ENCODE measurements around the gene CEP63. TPM values are rescaled to one million over a fixed set of nuclear protein-coding genes. Genes with fewer than 3 reads are reported as not detected.
"Not testable (repeated sequence)": the region's sequence is repeated elsewhere in the genome, so short reads cannot be mapped to it uniquely, and the experiment has no call there.

Gene CEP63
- total and polyA plus RNA-seq, 2 of the 8 experiments (the other 6 are each of a cell fraction or from before 2014, with no cell fraction given): 5.3 to 18.2 TPM

GRCh38 chr3:134544783-134545182, 58.9 kb downstream of the CEP63 start:
- 89% methylated on average over 12 of the region's 12 CpGs; no CpG with 5 or more reads in 1 of the 2 experiments for WGBS, 2 experiments (ENCODE audit: extremely low coverage in 1 of 2, insufficient coverage in 1 of 2, insufficient read length in 1 of 2, insufficient replicate concordance in 2 of 2, low coverage in 1 of 2, low lambda C conversion rate in 2 of 2, missing lambda C conversion rate in 1 of 2)
- H2BK5ac ChIP-seq (ENCODE audit: low read depth, low read length); H3K56ac ChIP-seq (replicated peaks; ENCODE audit: insufficient read length, low read depth, low read length); H3K4ac ChIP-seq (replicated peaks; ENCODE audit: insufficient read length, low read depth, low read length); POLR2A ChIA-PET (ENCODE audit: partially characterized antibody); H3K27ac ChIP-seq (ENCODE audit: low read depth, low read length); H2BK120ac ChIP-seq (replicated peaks; ENCODE audit: low read depth, low read length); H4K5ac ChIP-seq (ENCODE audit: insufficient read length, low read depth, low read length); H2AK5ac ChIP-seq (ENCODE audit: low read depth, low read length); H2BK12ac ChIP-seq (ENCODE audit: low read depth, low read length); H3K4me1 ChIP-seq (replicated peaks in 1 of 4; ENCODE audit: control insufficient read depth in 3 of 4, insufficient read depth in 4 of 4, low read length in 3 of 4); H2BK20ac ChIP-seq (ENCODE audit: low read length); H2AFZ ChIP-seq (ENCODE audit: low read length); H3K9me3 ChIP-seq (ENCODE audit: insufficient read depth in 2 of 2, low read depth in 1 of 2, low read length in 1 of 2); H3K18ac ChIP-seq (ENCODE audit: extremely low read depth, low read length); H3K79me1 ChIP-seq (ENCODE audit: low read depth, low read length); H3K23ac ChIP-seq (ENCODE audit: insufficient read length); H4K20me1 ChIP-seq (replicated peaks in 1 of 2; ENCODE audit: control insufficient read depth in 1 of 2, insufficient read depth in 2 of 2, low read length in 2 of 2); FAIRE-seq; H3K4me2 ChIP-seq (ENCODE audit: insufficient read depth in 1 of 2, low read depth in 2 of 2, low read length in 2 of 2); H3K27me3 ChIP-seq (replicated peaks in 1 of 4; ENCODE audit: control insufficient read depth in 3 of 4, extremely low read depth in 1 of 4, insufficient read depth in 3 of 4, low read length in 3 of 4); H4K8ac ChIP-seq (ENCODE audit: extremely low read depth, insufficient read depth, low read length); DNase-seq (ENCODE audit: low read depth in 1 of 2, low spot score in 2 of 2); H3K79me2 ChIP-seq (ENCODE audit: control insufficient read depth in 1 of 2, insufficient read depth in 2 of 2, low read length in 2 of 2); H4K91ac ChIP-seq (replicated peaks; ENCODE audit: insufficient read length, low read length); H3K23me2 ChIP-seq (ENCODE audit: low read depth, low read length); H3K14ac ChIP-seq (ENCODE audit: insufficient read length); H2BK15ac ChIP-seq (ENCODE audit: low read length); H3K9ac ChIP-seq (replicated peaks in 1 of 4; ENCODE audit: extremely low read depth in 1 of 4, low read depth in 3 of 4, low read length in 3 of 4); H3K4me3 ChIP-seq (ENCODE audit: extremely low read depth in 1 of 4, insufficient read depth in 2 of 4, low read depth in 3 of 4, low read length in 4 of 4): not testable (repeated sequence)
- CTCF ChIA-PET (ENCODE audit: partially characterized antibody): interaction anchor here (1.6 kb wide), 1 partner anchor 19 kb away, joined by 4 read pairs; no protein-coding TSS in a partner anchor
- H3K36me3 ChIP-seq (ENCODE audit: control insufficient read depth in 2 of 4, insufficient read depth in 4 of 4, low read length in 3 of 4): peaks cover 0 to 17% (median 0%) of the 10 kb centered on the region in 4 experiments; a peak in 2 of 8 replicates

Data from H1 (cell line).